IPS DF 6.9 (cell line): ENCODE results near the gene UTS2R.

Source experiments
- DNase-seq: peaks from one replicate; pipeline ENCODE4 v3.0.0-alpha.2; 2013; ENCODE audit warnings: low read depth, low spot score
- H3K27ac ChIP-seq: one replicate; pipeline ENCODE4 v1.5.1; 2013; ENCODE audit warnings: low read length, control low read depth
- H3K27me3 ChIP-seq: 2 replicates; pipeline ENCODE4 v1.6.1; 2013; ENCODE audit warnings: mild to moderate bottlenecking, low read length; ENCODE audit not compliant: control insufficient read depth, insufficient read depth
- H3K36me3 ChIP-seq: 2 replicates; pipeline ENCODE4 v1.6.1; 2013; ENCODE audit warnings: low read length; ENCODE audit not compliant: control insufficient read depth, insufficient read depth
- H3K4me1 ChIP-seq: 2 replicates; pipeline ENCODE4 v1.6.1; 2013; ENCODE audit warnings: low read length; ENCODE audit not compliant: control insufficient read depth, insufficient read depth
- H3K4me3 ChIP-seq: 2 replicates; pipeline ENCODE4 v1.5.1; 2013; ENCODE audit warnings: mild to moderate bottlenecking, low read length
- H3K9me3 ChIP-seq: 2 replicates; pipeline ENCODE4 v1.6.1; 2013; ENCODE audit warnings: low read length, inconsistent platforms; ENCODE audit not compliant: control insufficient read depth, insufficient read depth
- WGBS: extraction: QIAGEN DNeasy Blood & Tissue Kit; methylation state at CpG from one replicate; pipeline ENCODE4 v1.1.7; 2013; ENCODE audit warnings: mixed read lengths, missing lambda C conversion rate; ENCODE audit not compliant: insufficient read length, insufficient coverage; 5-methylcytosine and 5-hydroxymethylcytosine counted together

Gene UTS2R

GRCh38 chr17:82400830-82401229, 29.3 kb downstream of the UTS2R start:
- Histone ChIP-seq H3K4me1 (no peaks in the 10 kb centered on the region; the same call in 1 of the 2 replicates), H3K4me3 (no peak overlapping the region), H3K9me3 (no peaks in the 10 kb centered on the region), H3K27me3 (no peaks in the 10 kb centered on the region), H3K27ac (no peak overlapping the region), H3K36me3 (peaks cover 13% of the 10 kb centered on the region)
- no peak for DNase-seq
- no CpG with 5 or more reads among the region's 19 CpGs for WGBS

- no peaks in the 10 kb centered on the region for H3K9me3 ChIP-seq
- no peaks in the 10 kb centered on the region for H3K27me3 ChIP-seq
- H3K27ac ChIP-seq: no peak overlapping the region
- no peaks in the 10 kb centered on the region for H3K4me1 ChIP-seq
- WGBS: no CpG with 5 or more reads among the region's 7 CpGs
- H3K36me3 ChIP-seq: peaks cover 10% of the 10 kb centered on the region
- no peak for DNase-seq
- no peak overlapping the region for H3K4me3 ChIP-seq
Measured at GRCh38 chr17:82402865-82403264, 31.3 kb downstream of the UTS2R start.

- no peak overlapping the region for H3K4me3 ChIP-seq
- no peaks in the 10 kb centered on the region for H3K27me3 ChIP-seq
- peaks cover 10% of the 10 kb centered on the region for H3K36me3 ChIP-seq
- no CpG with 5 or more reads among the region's 67 CpGs for WGBS
- H3K9me3 ChIP-seq: no peaks in the 10 kb centered on the region
- H3K27ac ChIP-seq: no peak overlapping the region
- no peak for DNase-seq
- H3K4me1 ChIP-seq: no peaks in the 10 kb centered on the region
Measured at GRCh38 chr17:82403662-82404660, 32.4 kb downstream of the UTS2R start.

GRCh38 chr17:82405051-82405450, 33.5 kb downstream of the UTS2R start:
- Histone ChIP-seq H3K27ac (no peak overlapping the region), H3K4me3 (no peak overlapping the region), H3K27me3 (no peaks in the 10 kb centered on the region), H3K9me3 (no peaks in the 10 kb centered on the region), H3K36me3 (peaks cover 6% of the 10 kb centered on the region), H3K4me1 (no peaks in the 10 kb centered on the region)
- no CpG with 5 or more reads among the region's 14 CpGs for WGBS
- DNase-seq: no peak

GRCh38 chr17:82406131-82406671, 34.6 kb downstream of the UTS2R start:
- WGBS: no CpG with 5 or more reads among the region's 14 CpGs

GRCh38 chr17:82407255-82407654, 35.7 kb downstream of the UTS2R start:
- Histone ChIP-seq H3K27ac (no peak overlapping the region), H3K4me3 (no peak overlapping the region), H3K9me3 (no peaks in the 10 kb centered on the region), H3K4me1 (no peaks in the 10 kb centered on the region), H3K27me3 (no peaks in the 10 kb centered on the region), H3K36me3 (peaks cover 6% of the 10 kb centered on the region)
- DNase-seq: no peak
- no CpG with 5 or more reads among the region's 13 CpGs for WGBS

More at GRCh38 chr17:82406131-82406671, 34.6 kb downstream of the UTS2R start:
- no peaks in the 10 kb centered on the region for H3K27me3 ChIP-seq
- H3K4me3 ChIP-seq: no peak overlapping the region
- no peaks in the 10 kb centered on the region for H3K4me1 ChIP-seq
- H3K36me3 ChIP-seq: peaks cover 6% of the 10 kb centered on the region
- no peak overlapping the region for H3K27ac ChIP-seq
- DNase-seq: no peak
- no peaks in the 10 kb centered on the region for H3K9me3 ChIP-seq

- WGBS: no CpG with 5 or more reads among the region's 15 CpGs
- H3K27ac ChIP-seq: no peak overlapping the region
- no peaks in the 10 kb centered on the region for H3K9me3 ChIP-seq
- DNase-seq: no peak
- no peaks in the 10 kb centered on the region for H3K27me3 ChIP-seq
- no peaks in the 10 kb centered on the region for H3K4me1 ChIP-seq
- peaks cover 6% of the 10 kb centered on the region for H3K36me3 ChIP-seq
- no peak overlapping the region for H3K4me3 ChIP-seq
Measured at GRCh38 chr17:82408288-82408937, 36.8 kb downstream of the UTS2R start.

- WGBS: no CpG with 5 or more reads among the region's 21 CpGs
- Histone ChIP-seq H3K4me3 (no peak overlapping the region), H3K36me3 (peaks cover 1% of the 10 kb centered on the region; the same call in 1 of the 2 replicates), H3K27me3 (no peaks in the 10 kb centered on the region), H3K9me3 (no peaks in the 10 kb centered on the region), H3K27ac (no peak overlapping the region), H3K4me1 (no peaks in the 10 kb centered on the region)
- no peak for DNase-seq
Measured at GRCh38 chr17:82408938-82409318, 37.4 kb downstream of the UTS2R start.

- H3K4me1 ChIP-seq: no peaks in the 10 kb centered on the region
Measured at GRCh38 chr17:82410014-82410716, 38.6 kb downstream of the UTS2R start.

More at GRCh38 chr17:82410014-82410716, 38.6 kb downstream of the UTS2R start:
- DNase-seq: no peak
- no peaks in the 10 kb centered on the region for H3K36me3 ChIP-seq
- no peak overlapping the region for H3K4me3 ChIP-seq
- WGBS: no CpG with 5 or more reads among the region's 14 CpGs
- no peaks in the 10 kb centered on the region for H3K27me3 ChIP-seq
- no peaks in the 10 kb centered on the region for H3K9me3 ChIP-seq
- no peak overlapping the region for H3K27ac ChIP-seq
